AG04450 (cell line): Measurements from ENCODE around the gene ANKRD49. TPM values are rescaled to one million over a fixed set of nuclear protein-coding genes. Genes with fewer than 3 reads are reported as not detected.

Experiments used
- CTCF ChIA-PET: fragments of 300-600, 350-600 bp; formaldehyde crosslinking; extraction: SDS; loops from one replicate; lab custom pipeline; 2022; ENCODE audit warnings: antibody characterized with exemption, inconsistent platforms; lab: Charles Lee
- POLR2A ChIA-PET: fragments of 350-600 bp; formaldehyde crosslinking; extraction: SDS; loops from one replicate; lab custom pipeline; 2021; ENCODE audit warnings: antibody characterized with exemption, inconsistent platforms; lab: Yijun Ruan, JAX
- DNase-seq: peaks from one replicate; pipeline ENCODE4 v3.0.0-alpha.2; 2011; ENCODE audit warnings: low read depth, low spot score
- H3K27ac ChIP-seq: one replicate; pipeline ENCODE4 v1.5.1; 2012; ENCODE audit warnings: low read depth, low read length, control low read depth
- H3K27me3 ChIP-seq: one replicate; pipeline ENCODE4 v1.6.0; 2012; ENCODE audit warnings: low read length; ENCODE audit not compliant: control insufficient read depth, insufficient read depth
- H3K4me3 ChIP-seq: 2 replicates; pipeline ENCODE4 v1.5.1; 2011; ENCODE audit warnings: mild to moderate bottlenecking, low read depth, low read length, control low read depth
- H3K9me3 ChIP-seq: 2 replicates; pipeline ENCODE4 v1.5.1; 2012; ENCODE audit warnings: low read length; ENCODE audit not compliant: control insufficient read depth, insufficient read depth
- polyA plus RNA-seq: library from polyadenylated mRNA; depleted of rRNA; stranded (reverse); fragments of >200 nt; gene quantifications from 2 replicates; pipeline ENCODE4 v1.2.3, GENCODE V29; 2011
- TF ChIP-seq, protein P1 (sequence below): IDR thresholded peaks from 2 replicates; pipeline ENCODE4 v1.5.1; 2011; ENCODE audit warnings: low read depth, low read length, control low read depth, inconsistent platforms

Gene ANKRD49
- polyA plus RNA-seq, 1 experiment, result 16.0 TPM

DNA sequence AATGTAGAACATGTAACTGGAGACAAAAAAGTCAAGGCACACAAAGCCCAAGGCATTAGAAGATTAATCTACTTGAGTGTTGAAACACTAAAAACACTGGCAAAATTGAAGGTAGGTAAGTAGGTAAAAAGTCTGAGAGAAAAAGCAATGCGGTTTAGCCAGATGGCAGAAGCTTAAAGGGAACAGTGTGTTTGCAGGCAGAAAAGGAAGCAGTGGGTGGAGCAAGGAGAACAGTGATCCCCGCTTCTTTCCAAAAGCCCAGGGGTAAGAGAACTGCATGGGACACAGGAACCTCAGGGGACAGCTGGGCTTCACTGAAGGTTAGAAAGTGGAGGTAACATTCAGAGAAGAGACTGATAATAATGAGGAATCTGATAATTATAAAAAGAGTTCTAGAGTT, 16.2 kb upstream of the ANKRD49 start:
- H3K9me3 ChIP-seq, result no peaks in the 10 kb centered on the region
- H3K27ac ChIP-seq, result no peak overlapping the region
- TF ChIP-seq, protein P1, sequence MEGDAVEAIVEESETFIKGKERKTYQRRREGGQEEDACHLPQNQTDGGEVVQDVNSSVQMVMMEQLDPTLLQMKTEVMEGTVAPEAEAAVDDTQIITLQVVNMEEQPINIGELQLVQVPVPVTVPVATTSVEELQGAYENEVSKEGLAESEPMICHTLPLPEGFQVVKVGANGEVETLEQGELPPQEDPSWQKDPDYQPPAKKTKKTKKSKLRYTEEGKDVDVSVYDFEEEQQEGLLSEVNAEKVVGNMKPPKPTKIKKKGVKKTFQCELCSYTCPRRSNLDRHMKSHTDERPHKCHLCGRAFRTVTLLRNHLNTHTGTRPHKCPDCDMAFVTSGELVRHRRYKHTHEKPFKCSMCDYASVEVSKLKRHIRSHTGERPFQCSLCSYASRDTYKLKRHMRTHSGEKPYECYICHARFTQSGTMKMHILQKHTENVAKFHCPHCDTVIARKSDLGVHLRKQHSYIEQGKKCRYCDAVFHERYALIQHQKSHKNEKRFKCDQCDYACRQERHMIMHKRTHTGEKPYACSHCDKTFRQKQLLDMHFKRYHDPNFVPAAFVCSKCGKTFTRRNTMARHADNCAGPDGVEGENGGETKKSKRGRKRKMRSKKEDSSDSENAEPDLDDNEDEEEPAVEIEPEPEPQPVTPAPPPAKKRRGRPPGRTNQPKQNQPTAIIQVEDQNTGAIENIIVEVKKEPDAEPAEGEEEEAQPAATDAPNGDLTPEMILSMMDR, result no peak
- ChIA-PET CTCF (interaction anchor here (0.9 kb wide), 1 partner anchor 582 kb away, joined by 4 read pairs; no protein-coding TSS in a partner anchor), POLR2A (no interaction called here)
- H3K4me3 ChIP-seq, result no peak overlapping the region
- no peak for DNase-seq
- no peaks in the 10 kb centered on the region for H3K27me3 ChIP-seq

- no peaks in the 10 kb centered on the region for H3K27me3 ChIP-seq
- DNase-seq, result no peak
- no peaks in the 10 kb centered on the region for H3K9me3 ChIP-seq
- ChIA-PET POLR2A (no interaction called here), CTCF (no interaction called here)
- no peak overlapping the region for H3K4me3 ChIP-seq
- TF ChIP-seq, protein P1, result no peak
- H3K27ac ChIP-seq, result no peak overlapping the region
These were observed 12.4 kb upstream of the ANKRD49 start for GRCh38 chr11:94481342-94481741.

DNA sequence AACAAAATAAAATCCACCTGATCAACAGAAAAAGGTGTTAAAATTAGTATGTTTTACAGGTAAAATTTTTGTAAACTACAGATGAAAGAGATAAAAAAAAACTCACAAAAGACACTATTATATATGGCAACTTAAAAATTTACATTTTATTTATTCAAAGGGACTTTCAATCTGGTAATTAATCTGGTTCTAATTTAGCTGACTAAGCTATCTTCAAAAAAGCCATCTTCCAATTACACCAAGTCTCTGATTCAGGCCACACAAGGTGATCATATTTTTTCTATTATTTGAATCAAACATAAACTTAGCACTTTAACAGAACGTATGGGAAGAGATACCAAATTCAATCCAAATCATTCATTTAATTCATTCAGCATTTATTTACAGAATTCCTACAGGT, 7.7 kb upstream of the ANKRD49 start:
- CTCF ChIA-PET, result interaction anchor here (0.6 to 1.6 kb wide), 2 partner anchors 18 to 591 kb away, joined by 3 to 9 read pairs; no protein-coding TSS in a partner anchor

GRCh38 chr11:94494126-94494680, 419 bp downstream of the ANKRD49 start:
- H3K4me3 ChIP-seq, result peak overlapping the region; percentile 88
- CTCF ChIA-PET, result interaction anchor here (0.5 to 4.4 kb wide), 2 partner anchors 573 to 599 kb away, joined by 3 to 22 read pairs; no protein-coding TSS in a partner anchor
- TF ChIP-seq, protein P1, result 0 out of 2 replicates have a peak, but pooled peaks have one; percentile 5
- no peaks in the 10 kb centered on the region for H3K27me3 ChIP-seq
- no peak for DNase-seq
- peak overlapping the region; percentile 91 for H3K27ac ChIP-seq
- no peaks in the 10 kb centered on the region for H3K9me3 ChIP-seq
- POLR2A ChIA-PET, result no interaction called here

More for the DNA sequence above, 7.7 kb upstream of the ANKRD49 start:
- Histone ChIP-seq H3K27ac (no peak overlapping the region), H3K4me3 (no peak overlapping the region), H3K9me3 (no peaks in the 10 kb centered on the region), H3K27me3 (no peaks in the 10 kb centered on the region)
- TF ChIP-seq, protein P1, result no peak
- POLR2A ChIA-PET, result no interaction called here
- no peak for DNase-seq

DNA sequence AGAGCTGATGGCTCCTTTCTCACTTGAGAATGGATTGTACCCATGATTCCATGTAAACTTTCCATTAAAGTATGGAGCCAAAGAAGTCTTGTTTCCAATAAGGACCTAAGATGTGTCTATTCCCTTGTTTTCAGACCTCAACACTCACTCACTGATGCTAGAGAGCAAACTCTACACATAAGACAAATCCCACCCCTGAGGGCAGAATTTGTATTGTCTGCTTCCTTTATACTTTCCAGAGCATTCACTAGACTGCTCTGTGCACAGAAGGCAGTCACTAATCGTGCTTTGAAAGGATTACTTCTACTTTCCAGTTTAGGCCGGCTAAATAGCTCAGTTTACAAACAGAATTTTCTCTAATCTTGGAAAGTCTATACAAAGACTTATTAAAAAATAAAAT, 6.4 kb downstream of the ANKRD49 start:
- Histone ChIP-seq H3K27ac (no peak overlapping the region), H3K9me3 (no peaks in the 10 kb centered on the region), H3K27me3 (no peaks in the 10 kb centered on the region), H3K4me3 (no peak overlapping the region)
- ChIA-PET CTCF (interaction anchor here (4.4 kb wide), 1 partner anchor 605 kb away, joined by 79 read pairs; no protein-coding TSS in a partner anchor), POLR2A (no interaction called here)
- TF ChIP-seq, protein P1, result no peak
- no peak for DNase-seq
